CD14-positive monocyte (primary cell): ENCODE results near the gene RAB19. TPM values are rescaled to one million over a fixed set of nuclear protein-coding genes. Genes with fewer than 3 reads are reported as not detected.

Source experiments
- DNase-seq, 3 donors: peaks; one replicate each; pipeline ENCODE4 v3.0.0-alpha.2; 2011 to 2022
- H2AFZ ChIP-seq: 2 replicates; pipeline ENCODE4 v1.6.0; 2012; ENCODE audit warnings: mild to moderate bottlenecking, low read depth, low read length, inconsistent platforms; ENCODE audit not compliant: insufficient read depth, poor library complexity, severe bottlenecking
- H3K27ac ChIP-seq, 2 donors: 1 replicate in 1 of 2; 2 replicates in 1 of 2; pipeline ENCODE4 v1.5.1; 2012 to 2013; ENCODE audit warnings: low read length in 2 of 2, control low read depth in 1 of 2, inconsistent platforms in 1 of 2, low read depth in 1 of 2, mild to moderate bottlenecking in 1 of 2
- H3K27me3 ChIP-seq, 2 donors: one replicate each; pipeline versions ENCODE4 v1.6.0 to v1.6.1; 2011 to 2013; ENCODE audit warnings: low read length in 2 of 2; ENCODE audit not compliant: control insufficient read depth in 2 of 2, insufficient read depth in 2 of 2
- H3K36me3 ChIP-seq, 2 donors: replicated peaks in 1 of 2; 1 replicate in 1 of 2; 2 replicates in 1 of 2; pipeline versions ENCODE4 v1.5.1 to v1.6.1; 2012 to 2013; ENCODE audit warnings: low read length in 2 of 2, control low read depth in 1 of 2, inconsistent platforms in 1 of 2, mild to moderate bottlenecking in 1 of 2; ENCODE audit not compliant: insufficient read depth in 2 of 2, control insufficient read depth in 1 of 2
- H3K4me1 ChIP-seq, 2 donors: 1 replicate in 1 of 2; 2 replicates in 1 of 2; pipeline versions ENCODE4 v1.5.1 to v1.6.1; 2012 to 2013; ENCODE audit warnings: low read length in 2 of 2, control low read depth in 1 of 2, inconsistent platforms in 1 of 2, mild to moderate bottlenecking in 1 of 2, moderate library complexity in 1 of 2; ENCODE audit not compliant: insufficient read depth in 2 of 2, control insufficient read depth in 1 of 2
- H3K4me2 ChIP-seq: replicated peaks from 2 replicates; pipeline ENCODE3; 2012; ENCODE audit warnings: low read length, moderate library complexity, mild to moderate bottlenecking; ENCODE audit not compliant: poor library complexity, severe bottlenecking; ENCODE audit errors: extremely low read depth
- H3K4me3 ChIP-seq, 3 experiments: fragments of 200-600 bp in 1 of 3; sonication (generic) in 1 of 3; replicated peaks in 1 of 3; 1 replicate in 2 of 3; 2 replicates in 1 of 3; pipeline ENCODE4 v1.5.1; 2011 to 2013; ENCODE audit warnings: low read length in 3 of 3, mild to moderate bottlenecking in 3 of 3, control low read depth in 2 of 3, low read depth in 2 of 3, inconsistent platforms in 1 of 3, moderate library complexity in 1 of 3
- H3K79me2 ChIP-seq: 2 replicates; pipeline ENCODE4 v1.6.0; 2012; ENCODE audit warnings: mild to moderate bottlenecking, control low read depth, inconsistent platforms, low read length, moderate library complexity; ENCODE audit not compliant: insufficient read depth
- H3K9ac ChIP-seq: 2 replicates; pipeline ENCODE4 v1.6.0; 2017; ENCODE audit warnings: low read length, mild to moderate bottlenecking; ENCODE audit not compliant: insufficient read depth, poor library complexity, severe bottlenecking
- H3K9me3 ChIP-seq, 2 donors: replicated peaks in 1 of 2; 1 replicate in 1 of 2; 2 replicates in 1 of 2; pipeline versions ENCODE4 v1.5.1 to v1.6.1; 2012 to 2013; ENCODE audit warnings: low read length in 2 of 2, control low read depth in 1 of 2; ENCODE audit not compliant: control insufficient read depth in 1 of 2, insufficient read depth in 1 of 2
- H4K20me1 ChIP-seq: 2 replicates; pipeline ENCODE4 v1.6.0; 2012; ENCODE audit warnings: mild to moderate bottlenecking, low read length, control low read depth, moderate library complexity; ENCODE audit not compliant: insufficient read depth
- H3K27ac Mint-ChIP-seq, 7 donors: one replicate each; pipeline ENCODE4 v1.8.0; 2020; ENCODE audit warnings: mild to moderate bottlenecking in 7 of 7, mixed read lengths in 7 of 7, moderate library complexity in 6 of 7, inconsistent platforms in 2 of 7
- H3K27me3 Mint-ChIP-seq, 3 donors: one replicate each; pipeline ENCODE4 v1.8.0; 2021 to 2022; ENCODE audit warnings: low read depth in 3 of 3, mild to moderate bottlenecking in 3 of 3, mixed read lengths in 3 of 3, moderate library complexity in 3 of 3, inconsistent platforms in 1 of 3
- H3K36me3 Mint-ChIP-seq, 2 donors: one replicate each; pipeline ENCODE4 v1.8.0; 2020; ENCODE audit warnings: mixed read lengths in 2 of 2, inconsistent platforms in 1 of 2, mild to moderate bottlenecking in 1 of 2
- H3K4me1 Mint-ChIP-seq: one replicate; pipeline ENCODE4 v1.8.0; 2020; ENCODE audit warnings: mild to moderate bottlenecking, mixed read lengths
- H3K4me3 Mint-ChIP-seq, 2 donors: one replicate each; pipeline ENCODE4 v1.8.0; 2020; ENCODE audit warnings: mild to moderate bottlenecking in 2 of 2, mixed read lengths in 2 of 2, moderate library complexity in 1 of 2
- H3K9me3 Mint-ChIP-seq, 7 donors: one replicate each; pipeline ENCODE4 v1.8.0; 2020 to 2022; ENCODE audit warnings: mixed read lengths in 7 of 7, mild to moderate bottlenecking in 6 of 7, moderate library complexity in 6 of 7, inconsistent platforms in 2 of 7
- WGBS: methylation state at CpG from one replicate; pipeline ENCODE4 v1.1.5; 2013; ENCODE audit warnings: missing lambda C conversion rate; ENCODE audit not compliant: insufficient coverage; 5-methylcytosine and 5-hydroxymethylcytosine counted together
- intact Hi-C, 2 donors: fragments of 100-400 bp; cut with micrococcal nuclease; formaldehyde crosslinking; loops; one replicate each; pipeline versions ENCODE4 v1.15.0 to v1.15.1; 2023
- polyA plus RNA-seq, 3 donors: library from polyadenylated mRNA; depleted of rRNA in 1 of 3; unstranded in 2 of 3; stranded (reverse) in 1 of 3; fragments of 300-500 nt in 2 of 3; fragments of >200 nt in 1 of 3; fragmentation: Illumina TruSeq in 2 of 3; gene quantifications; 1 replicate in 2 of 3; 2 replicates in 1 of 3; pipeline ENCODE4 v1.2.3, GENCODE V29; 2012 to 2021
- TF ChIP-seq, protein P1 (sequence below): fragments of 200-600 bp; IDR thresholded peaks from one replicate; pipeline ENCODE4 v1.8.0; 2022; ENCODE audit warnings: antibody characterized with exemption, mild to moderate bottlenecking

RAB19 gene
- polyA plus RNA-seq, 3 donors = not detected

DNA sequence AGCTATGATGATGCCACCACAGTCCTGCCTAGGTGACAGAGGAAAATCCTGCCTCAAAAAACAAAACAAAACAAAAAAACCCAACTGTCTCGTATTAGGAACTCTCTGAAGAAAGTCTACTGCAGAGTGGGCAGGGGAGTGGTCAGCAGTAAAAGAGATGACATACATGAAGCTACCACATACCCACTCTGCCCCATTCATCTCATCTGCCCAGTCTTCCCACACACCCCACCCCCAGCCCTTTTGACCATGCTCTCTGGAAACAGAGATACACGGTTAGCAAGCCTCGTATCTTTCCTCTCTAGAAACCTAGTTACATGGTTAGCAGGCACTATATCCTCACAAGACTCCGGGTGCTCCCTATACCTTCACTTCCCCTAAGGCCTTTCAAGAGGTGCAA is 13.8 kb upstream of the RAB19 start:
- H3K4me2 ChIP-seq = peak overlapping the region; percentile 62
- peaks cover 34% of the 10 kb centered on the region for H4K20me1 ChIP-seq

DNA sequence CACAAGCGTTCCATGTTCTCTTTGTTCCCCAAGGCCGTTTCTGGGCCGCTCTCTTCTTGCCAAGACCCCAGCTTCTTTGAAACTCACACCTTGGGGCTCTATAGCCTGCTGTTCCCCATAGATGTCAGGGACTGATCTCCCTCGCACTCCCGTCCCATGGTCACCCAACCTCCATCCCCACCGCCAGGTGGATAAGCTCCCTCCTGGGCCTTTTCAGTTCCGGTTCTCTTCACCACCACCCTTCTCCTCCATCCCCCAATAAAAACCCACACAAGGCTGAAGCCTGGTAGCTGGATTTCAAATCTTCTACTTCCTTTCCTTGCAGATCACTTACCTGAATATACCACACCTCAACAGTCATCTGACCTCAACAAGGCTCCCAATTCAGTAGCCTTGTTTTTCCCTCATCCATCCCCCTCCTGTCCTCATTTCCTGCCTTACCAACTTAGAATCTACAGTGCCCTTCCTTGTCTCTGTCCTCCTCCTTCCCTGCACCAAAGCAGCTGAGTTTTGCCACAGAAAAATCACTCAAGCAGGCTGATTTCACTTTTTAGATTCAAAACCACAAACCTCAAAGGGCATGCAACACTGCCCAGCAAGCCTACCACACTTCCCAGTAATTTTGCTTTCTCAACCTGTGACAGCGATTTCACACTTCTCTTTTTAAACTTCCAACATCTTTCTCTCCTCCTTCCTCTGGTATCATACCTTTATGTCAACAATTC is 13.2 kb upstream of the RAB19 start:
- peaks cover 34% of the 10 kb centered on the region for H4K20me1 ChIP-seq
- H3K9me3 ChIP-seq = no peaks in the 10 kb centered on the region
- peak overlapping the region; percentile 15 to 42 for H3K27ac ChIP-seq
- Mint-ChIP-seq H3K4me3 (no peak overlapping the region), H3K4me1 (peaks cover under 1% of the 10 kb centered on the region), H3K9me3 (peaks cover 0 to 2% (median 0%) of the 10 kb centered on the region in 7 donors), H3K27ac (no peak overlapping the region), H3K36me3 (peaks cover 2 to 10% of the 10 kb centered on the region in 2 donors), H3K27me3 (peaks cover 0 to 11% (median 4%) of the 10 kb centered on the region in 3 donors)
- H2AFZ ChIP-seq = no peak overlapping the region
- H3K79me2 ChIP-seq = peaks cover 3% of the 10 kb centered on the region
- H3K36me3 ChIP-seq = no peaks in the 10 kb centered on the region
- peak overlapping the region in 1 of 3 experiments; percentile 54 for H3K4me3 ChIP-seq
- H3K4me2 ChIP-seq = peak overlapping the region; percentile 62
- peaks cover 53 to 59% of the 10 kb centered on the region in 2 donors for H3K4me1 ChIP-seq
- intact Hi-C loops = no loop called here
- TF ChIP-seq, protein P1, sequence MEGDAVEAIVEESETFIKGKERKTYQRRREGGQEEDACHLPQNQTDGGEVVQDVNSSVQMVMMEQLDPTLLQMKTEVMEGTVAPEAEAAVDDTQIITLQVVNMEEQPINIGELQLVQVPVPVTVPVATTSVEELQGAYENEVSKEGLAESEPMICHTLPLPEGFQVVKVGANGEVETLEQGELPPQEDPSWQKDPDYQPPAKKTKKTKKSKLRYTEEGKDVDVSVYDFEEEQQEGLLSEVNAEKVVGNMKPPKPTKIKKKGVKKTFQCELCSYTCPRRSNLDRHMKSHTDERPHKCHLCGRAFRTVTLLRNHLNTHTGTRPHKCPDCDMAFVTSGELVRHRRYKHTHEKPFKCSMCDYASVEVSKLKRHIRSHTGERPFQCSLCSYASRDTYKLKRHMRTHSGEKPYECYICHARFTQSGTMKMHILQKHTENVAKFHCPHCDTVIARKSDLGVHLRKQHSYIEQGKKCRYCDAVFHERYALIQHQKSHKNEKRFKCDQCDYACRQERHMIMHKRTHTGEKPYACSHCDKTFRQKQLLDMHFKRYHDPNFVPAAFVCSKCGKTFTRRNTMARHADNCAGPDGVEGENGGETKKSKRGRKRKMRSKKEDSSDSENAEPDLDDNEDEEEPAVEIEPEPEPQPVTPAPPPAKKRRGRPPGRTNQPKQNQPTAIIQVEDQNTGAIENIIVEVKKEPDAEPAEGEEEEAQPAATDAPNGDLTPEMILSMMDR = no peak
- 45% methylated on average over 8 of the region's 8 CpGs for WGBS
- peaks cover 0 to 7% of the 10 kb centered on the region in 2 donors for H3K27me3 ChIP-seq
- peak; percentile 42 to 66 (median 57) for DNase-seq
- H3K9ac ChIP-seq = no peak overlapping the region

More for the DNA sequence above, 13.8 kb upstream of the RAB19 start:
- Histone ChIP-seq H3K9ac (no peak overlapping the region), H3K36me3 (no peaks in the 10 kb centered on the region), H3K4me1 (peaks cover 59 to 65% of the 10 kb centered on the region in 2 donors), H3K27ac (peak overlapping the region; percentile 15 to 42), H3K9me3 (no peaks in the 10 kb centered on the region), H3K4me3 (peak overlapping the region in 1 of 3 experiments; percentile 54), H3K79me2 (peaks cover 3% of the 10 kb centered on the region), H3K27me3 (peaks cover 0 to 6% of the 10 kb centered on the region in 2 donors), H2AFZ (no peak overlapping the region)
- TF ChIP-seq, protein P1 = no peak
- peak in 1 of 3 donors; percentile 12 for DNase-seq
- peaks cover 0 to 9% (median 3%) of the 10 kb centered on the region in 3 donors for H3K27me3 Mint-ChIP-seq
- peaks cover 0 to 2% (median 0%) of the 10 kb centered on the region in 7 donors for H3K9me3 Mint-ChIP-seq
- H3K4me3 Mint-ChIP-seq = no peak overlapping the region
- H3K27ac Mint-ChIP-seq = peak overlapping the region in 2 of 7 donors; percentile 4 to 6
- H3K4me1 Mint-ChIP-seq = peaks cover 7% of the 10 kb centered on the region
- peaks cover 2 to 10% of the 10 kb centered on the region in 2 donors for H3K36me3 Mint-ChIP-seq
- intact Hi-C loops = no loop called here
- 33% methylated on average over 3 of the region's 4 CpGs for WGBS
